Fibroblast of villous mesenchyme (primary cell): Measurements from ENCODE around the gene EIF4E1B. TPM values are rescaled to one million over a fixed set of nuclear protein-coding genes. Genes with fewer than 3 reads are reported as not detected.

Experiments used
- DNase-seq: peaks from one replicate; pipeline ENCODE4 v3.0.0-alpha.2; 2010; ENCODE audit warnings: low read depth
- H3K4me3 ChIP-seq: 2 replicates; pipeline ENCODE4 v1.5.1; 2011; ENCODE audit warnings: low read depth, mild to moderate bottlenecking, low read length
- total RNA-seq: library from RNA; depleted of rRNA; stranded (reverse); fragments of >200 nt; gene quantifications from 2 replicates; pipeline ENCODE4 v1.2.3, GENCODE V29; 2012
- TF ChIP-seq, protein P1 (sequence below): IDR thresholded peaks from 2 replicates; pipeline ENCODE4 v1.5.1; 2012; ENCODE audit warnings: low read depth, mild to moderate bottlenecking, low read length; ENCODE audit not compliant: insufficient read depth

EIF4E1B gene
- total RNA-seq, 1 donor: not detected

- no peak for DNase-seq
- TF ChIP-seq, protein P1, sequence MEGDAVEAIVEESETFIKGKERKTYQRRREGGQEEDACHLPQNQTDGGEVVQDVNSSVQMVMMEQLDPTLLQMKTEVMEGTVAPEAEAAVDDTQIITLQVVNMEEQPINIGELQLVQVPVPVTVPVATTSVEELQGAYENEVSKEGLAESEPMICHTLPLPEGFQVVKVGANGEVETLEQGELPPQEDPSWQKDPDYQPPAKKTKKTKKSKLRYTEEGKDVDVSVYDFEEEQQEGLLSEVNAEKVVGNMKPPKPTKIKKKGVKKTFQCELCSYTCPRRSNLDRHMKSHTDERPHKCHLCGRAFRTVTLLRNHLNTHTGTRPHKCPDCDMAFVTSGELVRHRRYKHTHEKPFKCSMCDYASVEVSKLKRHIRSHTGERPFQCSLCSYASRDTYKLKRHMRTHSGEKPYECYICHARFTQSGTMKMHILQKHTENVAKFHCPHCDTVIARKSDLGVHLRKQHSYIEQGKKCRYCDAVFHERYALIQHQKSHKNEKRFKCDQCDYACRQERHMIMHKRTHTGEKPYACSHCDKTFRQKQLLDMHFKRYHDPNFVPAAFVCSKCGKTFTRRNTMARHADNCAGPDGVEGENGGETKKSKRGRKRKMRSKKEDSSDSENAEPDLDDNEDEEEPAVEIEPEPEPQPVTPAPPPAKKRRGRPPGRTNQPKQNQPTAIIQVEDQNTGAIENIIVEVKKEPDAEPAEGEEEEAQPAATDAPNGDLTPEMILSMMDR: no peak
- H3K4me3 ChIP-seq: no peak overlapping the region
Observed at GRCh38 chr5:176632745-176633144, 2.3 kb downstream of the EIF4E1B start.

DNA sequence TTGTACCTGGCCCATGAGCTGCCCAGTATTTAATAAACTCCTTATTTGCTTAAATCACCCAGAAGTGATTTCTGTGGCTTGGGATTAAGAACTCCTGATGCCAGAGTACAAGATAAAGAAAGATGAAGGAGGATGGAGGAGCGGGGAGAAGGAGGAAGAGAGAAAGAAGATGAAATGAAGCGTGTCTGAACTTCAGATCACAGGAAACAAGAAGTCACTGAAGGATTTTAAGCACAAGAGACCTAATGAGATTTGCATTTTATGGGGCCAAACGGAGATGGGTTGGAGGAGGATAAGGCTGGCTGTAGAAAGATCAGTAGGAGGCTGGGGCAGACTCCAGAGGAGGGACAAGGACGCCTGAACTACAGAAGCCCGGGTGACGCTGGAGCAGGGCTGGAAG is 3.1 kb downstream of the EIF4E1B start:
- TF ChIP-seq, protein P1: no peak

DNA sequence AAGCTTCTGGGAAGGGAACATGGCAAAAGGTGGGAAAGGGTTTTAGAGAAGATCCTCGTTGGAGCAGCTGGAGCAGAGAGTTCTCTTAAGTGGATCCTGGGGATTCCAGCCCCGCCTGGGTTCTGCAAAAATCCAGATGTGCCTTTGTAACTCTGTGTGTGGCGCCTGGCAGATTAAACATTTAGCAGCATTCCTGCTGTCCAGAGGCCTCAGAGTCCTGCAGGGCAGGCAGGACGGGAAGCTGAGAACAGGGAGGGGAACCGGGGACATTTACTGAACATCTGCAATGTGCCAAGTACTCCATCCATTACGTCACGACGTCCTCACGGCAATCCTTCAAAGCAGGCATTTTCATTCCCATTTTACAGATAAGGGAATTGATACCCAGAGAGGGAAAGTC is 6.0 kb downstream of the EIF4E1B start:
- TF ChIP-seq, protein P1: no peak
- DNase-seq: peak; percentile 36
- no peak overlapping the region for H3K4me3 ChIP-seq

More for the DNA sequence above, 3.1 kb downstream of the EIF4E1B start:
- no peak for DNase-seq
- H3K4me3 ChIP-seq: no peak overlapping the region

GRCh38 chr5:176637556-176637955 is 7.1 kb downstream of the EIF4E1B start:
- TF ChIP-seq, protein P1: no peak
- no peak overlapping the region for H3K4me3 ChIP-seq
- DNase-seq: no peak

DNA sequence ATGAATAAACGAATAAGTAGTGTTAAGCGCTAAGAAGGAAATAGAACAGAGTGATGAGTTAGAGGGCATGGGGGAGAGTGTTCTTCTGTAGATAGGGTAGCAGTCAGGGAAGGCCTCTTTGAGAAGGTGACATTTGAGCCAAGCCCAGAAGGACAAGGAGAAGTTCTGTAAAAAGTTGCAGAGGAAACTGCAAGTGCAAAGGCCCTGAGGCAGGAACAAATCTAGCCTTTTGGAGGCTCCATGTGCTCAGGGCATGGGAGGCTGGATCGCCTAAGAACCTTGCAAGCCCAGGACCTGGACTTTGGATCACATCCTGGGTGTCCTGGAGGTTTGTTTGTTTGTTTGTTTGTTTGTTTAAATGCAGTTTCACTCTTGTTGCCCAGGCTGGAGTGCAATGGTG is 8.0 kb downstream of the EIF4E1B start:
- no peak overlapping the region for H3K4me3 ChIP-seq
- TF ChIP-seq, protein P1: no peak

GRCh38 chr5:176639208-176639607 is 8.7 kb downstream of the EIF4E1B start:
- DNase-seq: no peak
- TF ChIP-seq, protein P1: no peak
- H3K4me3 ChIP-seq: no peak overlapping the region

More for the DNA sequence above, 8.0 kb downstream of the EIF4E1B start:
- no peak for DNase-seq

GRCh38 chr5:176639981-176640380 is 9.5 kb downstream of the EIF4E1B start:
- TF ChIP-seq, protein P1: no peak
- no peak for DNase-seq
- no peak overlapping the region for H3K4me3 ChIP-seq
